GM21515 (cell line): ENCODE measurements around the gene ZP1.

Experiments
- ATAC-seq: cut with Tn5 transposase; IDR thresholded peaks from one replicate; pipeline ENCODE4 v1.9.1; 2021; ENCODE audit not compliant: unreplicated experiment

ZP1 gene

GRCh38 chr11:60922906-60923305 lies 55.6 kb downstream of the ZP1 start:
- no peak for ATAC-seq

GRCh38 chr11:60923326-60923725 lies 56.0 kb downstream of the ZP1 start:
- ATAC-seq = no peak

GRCh38 chr11:60923800-60924109 lies 56.4 kb downstream of the ZP1 start:
- no peak for ATAC-seq

GRCh38 chr11:60924110-60924905 lies 57.0 kb downstream of the ZP1 start, which contains the start of gene TMEM132A:
TMEM132A (plus strand) TSS chr11:60924460; CDS start chr11:60924634, 174 bp downstream.
- no peak for ATAC-seq
